Measurements from ENCODE around the gene C16orf74.
A peak's percentile ranks its signal among the peaks of the same experiment; 100 is the strongest.

The C16orf74 gene

GRCh38 chr16:85750827-85751697 is at the start of gene C16orf74:
Gene C16orf74, minus strand, starts transcription at chr16:85751096. Its CDS starts 15,879 bp downstream, at chr16:85735217.
- DNase-seq (ENCODE audit: low read depth, low spot score) = peak; percentile 70

- peak; percentile 64 for DNase-seq (ENCODE audit: low read depth, low spot score)
Observed at GRCh38 chr16:85800321-85800669, 49.4 kb upstream of the C16orf74 start.

- DNase-seq (ENCODE audit: low read depth, low spot score) = peak; percentile 97
Observed at GRCh38 chr16:85799497-85800320, 48.8 kb upstream of the C16orf74 start, which contains the start of the genes COX4I1 and EMC8. Gene COX4I1, plus strand, starts transcription at chr16:85799695. Its CDS starts 1,511 bp downstream, at chr16:85801206. Gene EMC8, minus strand, starts transcription at chr16:85799544. Its CDS starts 249 bp downstream, at chr16:85799295.

GRCh38 chr16:85798901-85799496 is 48.1 kb upstream of the C16orf74 start:
- DNase-seq (ENCODE audit: low read depth, low spot score) = no peak

GRCh38 chr16:85798283-85798776 is 47.4 kb upstream of the C16orf74 start:
- DNase-seq (ENCODE audit: low read depth, low spot score) = no peak

- DNase-seq (ENCODE audit: low read depth, low spot score) = no peak
Observed at GRCh38 chr16:85796599-85796998, 45.7 kb upstream of the C16orf74 start.

- no peak for DNase-seq (ENCODE audit: low read depth, low spot score)
Observed at GRCh38 chr16:85796152-85796551, 45.3 kb upstream of the C16orf74 start.

GRCh38 chr16:85794696-85795095 is 43.8 kb upstream of the C16orf74 start:
- DNase-seq (ENCODE audit: low read depth, low spot score) = no peak

GRCh38 chr16:85793662-85794298 is 42.9 kb upstream of the C16orf74 start:
- no peak for DNase-seq (ENCODE audit: low read depth, low spot score)

GRCh38 chr16:85789773-85790172 is 38.9 kb upstream of the C16orf74 start:
- no peak for DNase-seq (ENCODE audit: low read depth, low spot score)

- no peak for DNase-seq (ENCODE audit: low read depth, low spot score)
Observed at GRCh38 chr16:85788819-85789218, 37.9 kb upstream of the C16orf74 start.

GRCh38 chr16:85785927-85786326 is 35.0 kb upstream of the C16orf74 start:
- no peak for DNase-seq (ENCODE audit: low read depth, low spot score)

GRCh38 chr16:85784813-85785212 is 33.9 kb upstream of the C16orf74 start:
- no peak for DNase-seq (ENCODE audit: low read depth, low spot score)

- DNase-seq (ENCODE audit: low read depth, low spot score) = no peak
Observed at GRCh38 chr16:85783441-85783840, 32.5 kb upstream of the C16orf74 start.

GRCh38 chr16:85782451-85782850 is 31.6 kb upstream of the C16orf74 start:
- DNase-seq (ENCODE audit: low read depth, low spot score) = peak; percentile 51

GRCh38 chr16:85781695-85782370 is 30.9 kb upstream of the C16orf74 start:
- peak; percentile 93 for DNase-seq (ENCODE audit: low read depth, low spot score)

- no peak for DNase-seq (ENCODE audit: low read depth, low spot score)
Observed at GRCh38 chr16:85781156-85781555, 30.3 kb upstream of the C16orf74 start.

GRCh38 chr16:85780281-85780680 is 29.4 kb upstream of the C16orf74 start:
- DNase-seq (ENCODE audit: low read depth, low spot score) = no peak

- DNase-seq (ENCODE audit: low read depth, low spot score) = no peak
Observed at GRCh38 chr16:85778873-85779272, 28.0 kb upstream of the C16orf74 start.

- DNase-seq (ENCODE audit: low read depth, low spot score) = peak; percentile 49
Observed at GRCh38 chr16:85777583-85778310, 26.9 kb upstream of the C16orf74 start.

Data from astrocyte of the hippocampus (primary cell).